Measurements from ENCODE around the gene PER2. TPM values are rescaled to one million over a fixed set of nuclear protein-coding genes. Genes with fewer than 3 reads are reported as not detected.

PER2 gene
- total and polyA plus RNA-seq, 2 of the 13 experiments (the other 11 are each of a cell fraction or from before 2014, with no cell fraction given), result 5.1 to 9.4 TPM

GRCh38 chr2:238285653-238286082 lies 2.7 kb downstream of the PER2 start (continued):
- TF ChIP-seq ZNF281 (CRISPR knock-in tag; IDR thresholded peaks at IDR 0.05; ENCODE audit: borderline replicate concordance), result peak; percentile 17; the same call in 1 of the 2 replicates
- TF ChIP-seq ZSCAN29 (CRISPR knock-in tag; conservative IDR thresholded peaks at IDR 0.05), result no peak
- TF ChIP-seq ZBTB40 (IDR thresholded peaks at IDR 0.05), result no peak
- no peak for TF ChIP-seq ZBTB40 (CRISPR knock-in tag; IDR thresholded peaks at IDR 0.05)
- no peak for TF ChIP-seq ZNF615 (CRISPR knock-in tag; IDR thresholded peaks at IDR 0.05; ENCODE audit: borderline replicate concordance)
- TF ChIP-seq NR1H2 (CRISPR knock-in tag; IDR thresholded peaks at IDR 0.05; ENCODE audit: borderline replicate concordance, low read depth), result no peak
- no peak for TF ChIP-seq IKZF4 (CRISPR knock-in tag; IDR thresholded peaks at IDR 0.05; ENCODE audit: borderline replicate concordance, low read depth, not compliant biosample characterization)
- peak; percentile 84; the same call in 1 of the 2 replicates for TF ChIP-seq MIER3 (CRISPR knock-in tag; IDR thresholded peaks at IDR 0.05; ENCODE audit: borderline replicate concordance)
- TF ChIP-seq, protein P1, sequence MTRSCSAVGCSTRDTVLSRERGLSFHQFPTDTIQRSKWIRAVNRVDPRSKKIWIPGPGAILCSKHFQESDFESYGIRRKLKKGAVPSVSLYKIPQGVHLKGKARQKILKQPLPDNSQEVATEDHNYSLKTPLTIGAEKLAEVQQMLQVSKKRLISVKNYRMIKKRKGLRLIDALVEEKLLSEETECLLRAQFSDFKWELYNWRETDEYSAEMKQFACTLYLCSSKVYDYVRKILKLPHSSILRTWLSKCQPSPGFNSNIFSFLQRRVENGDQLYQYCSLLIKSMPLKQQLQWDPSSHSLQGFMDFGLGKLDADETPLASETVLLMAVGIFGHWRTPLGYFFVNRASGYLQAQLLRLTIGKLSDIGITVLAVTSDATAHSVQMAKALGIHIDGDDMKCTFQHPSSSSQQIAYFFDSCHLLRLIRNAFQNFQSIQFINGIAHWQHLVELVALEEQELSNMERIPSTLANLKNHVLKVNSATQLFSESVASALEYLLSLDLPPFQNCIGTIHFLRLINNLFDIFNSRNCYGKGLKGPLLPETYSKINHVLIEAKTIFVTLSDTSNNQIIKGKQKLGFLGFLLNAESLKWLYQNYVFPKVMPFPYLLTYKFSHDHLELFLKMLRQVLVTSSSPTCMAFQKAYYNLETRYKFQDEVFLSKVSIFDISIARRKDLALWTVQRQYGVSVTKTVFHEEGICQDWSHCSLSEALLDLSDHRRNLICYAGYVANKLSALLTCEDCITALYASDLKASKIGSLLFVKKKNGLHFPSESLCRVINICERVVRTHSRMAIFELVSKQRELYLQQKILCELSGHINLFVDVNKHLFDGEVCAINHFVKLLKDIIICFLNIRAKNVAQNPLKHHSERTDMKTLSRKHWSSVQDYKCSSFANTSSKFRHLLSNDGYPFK (CRISPR knock-in tag; IDR thresholded peaks at IDR 0.05; ENCODE audit: borderline replicate concordance), result no peak; the same call in 1 of the 2 replicates
- TF ChIP-seq ARNT2 (CRISPR knock-in tag; IDR thresholded peaks at IDR 0.05; ENCODE audit: low read depth), result no peak
- TF ChIP-seq NBN (conservative IDR thresholded peaks at IDR 0.05), result no peak
- TF ChIP-seq IRF2 (CRISPR knock-in tag; IDR thresholded peaks at IDR 0.05), result no peak; the same call in 1 of the 2 replicates
- no peak for TF ChIP-seq SNRNP70 (IDR thresholded peaks at IDR 0.05; ENCODE audit: low read depth, low read length)
- 0 out of 2 replicates have a peak, but pooled peaks have one; percentile 58 for TF ChIP-seq TEF (CRISPR knock-in tag; IDR thresholded peaks at IDR 0.05)
